Neural progenitor cell (in vitro differentiated cells): ENCODE measurements around the gene GPR39. TPM values are rescaled to one million over a fixed set of nuclear protein-coding genes. Genes with fewer than 3 reads are reported as not detected.

Experiments
- DNase-seq: peaks from one replicate; pipeline ENCODE4 v3.0.0-alpha.2; 2016; ENCODE audit warnings: low spot score
- H2AFZ ChIP-seq: fragments of 200-600 bp; sonication (generic); replicated peaks from 2 replicates; pipeline ENCODE4 v1.6.1; 2016; ENCODE audit warnings: antibody characterized with exemption
- H3F3A ChIP-seq: fragments of 200-600 bp; sonication (generic); 2 replicates; pipeline ENCODE4 v1.6.1; 2016; ENCODE audit warnings: antibody characterized with exemption, low read depth
- H3K27ac ChIP-seq: fragments of 200-600 bp; sonication (generic); 2 replicates; pipeline ENCODE4 v1.5.1; 2016; ENCODE audit warnings: mild to moderate bottlenecking
- H3K27me3 ChIP-seq: fragments of 200-600 bp; sonication (generic); 2 replicates; pipeline ENCODE4 v1.6.1; 2016; ENCODE audit warnings: mild to moderate bottlenecking, moderate library complexity
- H3K36me3 ChIP-seq: fragments of 200-600 bp; sonication (generic); 2 replicates; pipeline ENCODE4 v1.5.1; 2016
- H3K4me1 ChIP-seq: fragments of 200-600 bp; sonication (generic); 2 replicates; pipeline ENCODE4 v1.6.1; 2016; ENCODE audit warnings: mixed run types
- H3K4me2 ChIP-seq: fragments of 200-600 bp; sonication (generic); 2 replicates; pipeline ENCODE4 v1.6.1; 2016
- H3K4me3 ChIP-seq: fragments of 200-600 bp; sonication (generic); 2 replicates; pipeline ENCODE4 v1.5.1; 2016
- H3K79me2 ChIP-seq: fragments of 200-600 bp; sonication (generic); 2 replicates; pipeline ENCODE4 v1.6.1; 2016; ENCODE audit warnings: low read depth
- H3K9ac ChIP-seq: fragments of 200-600 bp; sonication (generic); 2 replicates; pipeline ENCODE4 v1.6.1; 2016
- H3K9me3 ChIP-seq: fragments of 200-600 bp; sonication (generic); 2 replicates; pipeline ENCODE4 v1.5.1; 2016; ENCODE audit warnings: low read depth
- H4K20me1 ChIP-seq: fragments of 200-600 bp; sonication (generic); 2 replicates; pipeline ENCODE4 v1.6.1; 2016; ENCODE audit warnings: low read depth
- H3K27ac Mint-ChIP-seq: 3 replicates; pipeline ENCODE4 v1.8.0; 2021; ENCODE audit warnings: mixed read lengths
- H3K27me3 Mint-ChIP-seq: 2 replicates; pipeline ENCODE4 v1.8.0; 2022; ENCODE audit warnings: low read depth, mild to moderate bottlenecking, inconsistent platforms, moderate library complexity, mixed read lengths; ENCODE audit not compliant: insufficient read depth
- H3K36me3 Mint-ChIP-seq: 3 replicates; pipeline ENCODE4 v1.8.0; 2021; ENCODE audit warnings: mixed read lengths
- H3K4me1 Mint-ChIP-seq: 3 replicates; pipeline ENCODE4 v1.8.0; 2021; ENCODE audit warnings: mixed read lengths
- H3K4me3 Mint-ChIP-seq: 3 replicates; pipeline ENCODE4 v1.8.0; 2021; ENCODE audit warnings: mild to moderate bottlenecking, moderate library complexity, mixed read lengths
- H3K9me3 Mint-ChIP-seq: 3 replicates; pipeline ENCODE4 v1.8.0; 2020; ENCODE audit warnings: mixed read lengths
- EZH2 ChIP-seq: fragments of 200-600 bp; sonication (generic); IDR thresholded peaks from 2 replicates; pipeline ENCODE4 v1.6.1; 2017; ENCODE audit warnings: antibody characterized with exemption, mild to moderate bottlenecking, moderate library complexity
- EZH2phosphoT487 ChIP-seq: fragments of 200-600 bp; sonication (generic); IDR thresholded peaks from 2 replicates; pipeline ENCODE4 v1.6.1; 2017; ENCODE audit warnings: antibody characterized with exemption
- total RNA-seq: library from RNA; depleted of rRNA; stranded (reverse); fragments of >200 nt; gene quantifications from 2 replicates; pipeline ENCODE4 v1.2.3, GENCODE V29; 2015; ENCODE audit warnings: low replicate concordance
- TF ChIP-seq, protein P1 (sequence below): fragments of 200-600 bp; sonication (generic); IDR thresholded peaks from 2 replicates; pipeline ENCODE4 v1.5.1; 2017; ENCODE audit warnings: antibody characterized with exemption, mild to moderate bottlenecking

GPR39 gene
- total RNA-seq, 1 donor from 2014 or later, result 0.28 TPM

DNA sequence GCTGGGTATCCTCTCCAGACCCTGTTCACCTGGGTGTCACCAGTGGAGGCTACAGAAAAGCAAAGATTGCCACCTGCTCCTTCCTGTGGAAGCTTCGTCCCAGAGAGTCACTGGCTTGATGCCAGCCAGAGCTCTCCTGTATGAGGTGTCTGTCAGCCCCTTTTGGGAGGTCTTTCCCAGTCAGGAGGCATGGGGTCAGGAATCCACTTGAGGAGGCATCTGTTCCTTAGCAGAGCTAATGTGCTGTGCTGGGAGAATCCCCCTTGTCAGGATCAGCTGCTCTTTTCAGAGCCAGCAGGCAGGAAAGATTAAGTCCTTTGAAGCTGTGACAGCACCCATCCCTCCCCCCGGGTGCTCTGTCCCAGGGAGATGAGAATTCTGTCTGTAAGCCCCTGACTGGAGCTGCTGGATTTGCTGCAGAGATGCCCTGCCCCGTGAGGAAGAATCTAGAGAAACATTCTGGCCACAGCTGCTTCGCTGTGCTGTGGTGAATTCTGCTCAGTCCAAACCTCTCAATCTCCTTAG lies 121.8 kb downstream of the GPR39 start:
- H2AFZ ChIP-seq, result no peak overlapping the region
- Mint-ChIP-seq H3K27me3 (peaks cover 2% of the 10 kb centered on the region), H3K27ac (peak overlapping the region; percentile 27), H3K4me3 (no peak overlapping the region), H3K36me3 (no peaks in the 10 kb centered on the region), H3K4me1 (peaks cover 14% of the 10 kb centered on the region), H3K9me3 (peaks cover 20% of the 10 kb centered on the region)
- no peak overlapping the region for H3K9ac ChIP-seq
- H3K4me2 ChIP-seq, result no peak overlapping the region
- no peak overlapping the region for H3K27ac ChIP-seq
- H3K27me3 ChIP-seq, result no peaks in the 10 kb centered on the region
- TF ChIP-seq EZH2 (no peak), EZH2phosphoT487 (no peak)
- TF ChIP-seq, protein P1, sequence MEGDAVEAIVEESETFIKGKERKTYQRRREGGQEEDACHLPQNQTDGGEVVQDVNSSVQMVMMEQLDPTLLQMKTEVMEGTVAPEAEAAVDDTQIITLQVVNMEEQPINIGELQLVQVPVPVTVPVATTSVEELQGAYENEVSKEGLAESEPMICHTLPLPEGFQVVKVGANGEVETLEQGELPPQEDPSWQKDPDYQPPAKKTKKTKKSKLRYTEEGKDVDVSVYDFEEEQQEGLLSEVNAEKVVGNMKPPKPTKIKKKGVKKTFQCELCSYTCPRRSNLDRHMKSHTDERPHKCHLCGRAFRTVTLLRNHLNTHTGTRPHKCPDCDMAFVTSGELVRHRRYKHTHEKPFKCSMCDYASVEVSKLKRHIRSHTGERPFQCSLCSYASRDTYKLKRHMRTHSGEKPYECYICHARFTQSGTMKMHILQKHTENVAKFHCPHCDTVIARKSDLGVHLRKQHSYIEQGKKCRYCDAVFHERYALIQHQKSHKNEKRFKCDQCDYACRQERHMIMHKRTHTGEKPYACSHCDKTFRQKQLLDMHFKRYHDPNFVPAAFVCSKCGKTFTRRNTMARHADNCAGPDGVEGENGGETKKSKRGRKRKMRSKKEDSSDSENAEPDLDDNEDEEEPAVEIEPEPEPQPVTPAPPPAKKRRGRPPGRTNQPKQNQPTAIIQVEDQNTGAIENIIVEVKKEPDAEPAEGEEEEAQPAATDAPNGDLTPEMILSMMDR, result no peak
- DNase-seq, result peak; percentile 22
- H3K36me3 ChIP-seq, result no peaks in the 10 kb centered on the region
- H3K4me1 ChIP-seq, result peaks cover 19% of the 10 kb centered on the region
- no peak overlapping the region for H3K4me3 ChIP-seq
- no peaks in the 10 kb centered on the region for H4K20me1 ChIP-seq
- no peaks in the 10 kb centered on the region for H3K9me3 ChIP-seq
- no peaks in the 10 kb centered on the region for H3F3A ChIP-seq
- H3K79me2 ChIP-seq, result no peaks in the 10 kb centered on the region

- no peak overlapping the region for H3K27ac Mint-ChIP-seq
- no peak overlapping the region for H3K4me3 Mint-ChIP-seq
- Histone ChIP-seq H3F3A (no peaks in the 10 kb centered on the region), H3K79me2 (no peaks in the 10 kb centered on the region), H3K27ac (no peak overlapping the region), H3K9me3 (no peaks in the 10 kb centered on the region), H2AFZ (no peak overlapping the region), H3K4me3 (no peak overlapping the region), H3K36me3 (no peaks in the 10 kb centered on the region), H3K4me2 (no peak overlapping the region), H3K4me1 (peaks cover 24% of the 10 kb centered on the region), H3K9ac (no peak overlapping the region), H3K27me3 (no peaks in the 10 kb centered on the region), H4K20me1 (no peaks in the 10 kb centered on the region)
- DNase-seq, result no peak
- no peak for TF ChIP-seq EZH2
- TF ChIP-seq, protein P1, result no peak
- no peak for TF ChIP-seq EZH2phosphoT487
- peaks cover 22% of the 10 kb centered on the region for H3K9me3 Mint-ChIP-seq
- H3K36me3 Mint-ChIP-seq, result no peaks in the 10 kb centered on the region
- H3K4me1 Mint-ChIP-seq, result peaks cover 14% of the 10 kb centered on the region
- H3K27me3 Mint-ChIP-seq, result peaks cover 2% of the 10 kb centered on the region
Observed at GRCh38 chr2:132540166-132540565, 123.6 kb downstream of the GPR39 start.

DNA sequence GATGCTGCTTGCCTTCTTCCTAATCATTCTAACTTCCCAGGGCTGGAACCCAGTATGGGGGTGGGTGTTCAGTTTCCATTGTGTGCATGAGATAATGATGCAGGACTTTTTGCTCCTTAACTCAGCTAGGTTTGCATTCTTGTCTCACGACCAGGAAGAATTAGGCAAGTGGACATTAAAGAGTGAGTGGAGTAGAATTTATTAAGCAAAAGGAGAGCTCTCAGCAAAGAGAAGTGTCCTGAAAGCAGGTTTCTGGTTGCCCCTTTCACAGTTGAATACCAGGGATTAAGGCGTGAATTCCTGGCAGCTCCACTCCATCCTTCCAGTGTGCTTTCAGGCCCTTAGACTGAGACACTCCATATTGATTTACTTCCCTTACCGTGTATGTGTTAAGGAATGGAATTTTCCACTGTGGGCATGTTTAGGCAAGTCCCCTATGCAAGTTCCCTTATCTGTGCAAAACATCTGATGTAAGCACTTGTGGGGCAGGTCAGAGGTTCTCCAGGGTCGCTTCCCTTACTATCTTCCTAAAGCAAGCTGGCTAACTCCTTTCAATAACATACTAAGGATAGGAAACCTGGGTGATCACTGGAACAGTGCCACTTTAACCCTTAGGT lies 126.5 kb downstream of the GPR39 start:
- Histone ChIP-seq H3K9me3 (no peaks in the 10 kb centered on the region), H3K4me1 (peaks cover 24% of the 10 kb centered on the region), H3K4me3 (no peak overlapping the region), H3K9ac (no peak overlapping the region), H3K79me2 (no peaks in the 10 kb centered on the region), H2AFZ (peak overlapping the region; percentile 33), H3F3A (no peaks in the 10 kb centered on the region), H4K20me1 (no peaks in the 10 kb centered on the region), H3K27me3 (no peaks in the 10 kb centered on the region), H3K4me2 (no peak overlapping the region), H3K27ac (no peak overlapping the region), H3K36me3 (no peaks in the 10 kb centered on the region)
- no peak overlapping the region for H3K27ac Mint-ChIP-seq
- H3K9me3 Mint-ChIP-seq, result peaks cover 11% of the 10 kb centered on the region
- no peak overlapping the region for H3K4me3 Mint-ChIP-seq
- peaks cover 2% of the 10 kb centered on the region for H3K27me3 Mint-ChIP-seq
- H3K36me3 Mint-ChIP-seq, result no peaks in the 10 kb centered on the region
- peaks cover 25% of the 10 kb centered on the region for H3K4me1 Mint-ChIP-seq
- DNase-seq, result peak; percentile 18
- TF ChIP-seq EZH2phosphoT487 (no peak), EZH2 (no peak)
- TF ChIP-seq, protein P1, result no peak
